HG03521 (cell line): ENCODE data around the gene PRRC2B.
"Not testable (repeated sequence)": the region's sequence is repeated elsewhere in the genome, so short reads cannot be mapped to it uniquely, and the experiment has no call there.

ENCODE experiments used
- ATAC-seq: cut with Tn5 transposase; IDR thresholded peaks from one replicate; pipeline ENCODE4 v1.9.1; 2021; ENCODE audit warnings: mild to moderate bottlenecking, moderate library complexity; ENCODE audit not compliant: unreplicated experiment

PRRC2B gene

DNA sequence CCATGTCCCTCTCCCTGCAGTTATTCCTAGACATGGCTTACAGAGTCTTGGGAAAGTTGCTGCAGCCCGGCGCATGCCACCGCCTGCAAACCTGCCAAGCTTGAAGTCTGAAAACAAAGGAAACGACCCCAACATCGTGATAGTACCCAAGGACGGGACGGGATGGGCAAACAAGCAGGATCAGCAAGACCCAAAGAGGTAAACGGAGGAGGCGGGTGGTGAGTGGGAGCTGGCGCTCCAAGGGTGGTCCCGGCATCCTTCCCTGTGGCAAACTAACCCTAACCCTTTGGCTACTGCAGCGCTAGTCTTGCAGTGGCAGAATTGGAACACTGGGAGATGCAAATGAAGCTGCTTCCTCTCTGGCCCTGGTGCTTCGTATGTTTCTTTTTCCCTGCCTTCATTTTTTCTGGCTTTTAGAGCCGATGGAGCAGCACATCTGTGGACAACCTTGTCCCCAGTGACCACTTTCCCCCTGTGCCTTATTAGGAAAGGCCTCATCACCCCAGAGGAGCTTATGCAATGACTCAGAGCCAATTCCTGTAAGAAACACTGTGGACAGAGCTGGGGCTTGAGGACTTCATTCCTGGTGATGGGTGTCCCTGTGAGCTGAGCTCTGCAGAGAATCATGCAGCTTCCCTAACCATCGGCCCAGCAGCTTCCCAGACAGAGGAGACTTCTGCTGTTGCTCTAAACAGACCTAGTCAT, 38.9 kb downstream of the PRRC2B start:
- ATAC-seq: no peak

DNA sequence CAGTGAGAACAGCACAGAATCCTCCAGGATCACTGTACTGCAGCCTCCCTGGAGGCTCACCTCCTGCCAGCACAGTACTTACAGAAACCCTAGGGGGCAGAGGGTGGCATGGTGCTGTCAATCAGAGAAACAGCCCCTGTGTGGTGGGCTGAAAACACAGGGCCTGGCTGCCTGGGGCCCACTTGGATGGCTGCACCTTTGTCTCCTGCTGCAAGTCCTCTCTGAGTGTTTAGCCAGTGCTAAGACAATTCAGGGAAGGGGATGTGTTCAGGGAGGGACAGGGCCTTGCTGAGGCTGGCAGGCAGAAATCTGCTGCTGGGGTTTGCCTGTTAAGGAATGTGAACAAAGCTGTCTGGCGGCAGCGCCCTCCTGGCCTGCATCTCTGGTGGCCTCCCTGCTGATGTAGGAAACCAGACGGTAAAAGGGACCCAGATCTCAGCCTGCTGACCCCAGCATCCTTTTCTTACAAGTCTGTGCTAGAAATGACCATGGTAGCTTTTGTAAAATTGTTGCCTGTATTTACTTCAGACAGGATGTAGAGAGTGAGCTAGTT, 39.5 kb downstream of the PRRC2B start:
- ATAC-seq: no peak

DNA sequence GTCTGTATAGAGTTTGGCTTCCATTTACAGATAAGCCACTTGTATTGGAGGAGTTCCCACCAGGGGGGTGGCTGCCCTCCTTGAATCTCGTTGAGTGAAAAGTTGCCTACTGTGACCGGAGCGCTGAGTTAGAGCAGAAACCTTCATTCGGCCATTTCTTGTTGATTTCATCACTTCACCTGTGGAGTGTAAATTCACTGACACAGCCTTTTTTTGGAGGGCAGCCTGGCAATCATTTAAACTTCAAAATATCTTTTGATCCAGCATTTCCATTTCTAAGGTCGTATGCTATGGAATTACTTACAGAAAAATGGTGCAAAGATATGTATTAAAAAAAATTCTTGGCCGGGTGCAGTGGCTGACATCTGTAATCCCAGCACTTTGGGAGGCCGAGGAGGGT, 40.8 kb downstream of the PRRC2B start:
- ATAC-seq: no peak

GRCh38 chr9:131436376-131436775, 42.5 kb downstream of the PRRC2B start:
- ATAC-seq: no peak

DNA sequence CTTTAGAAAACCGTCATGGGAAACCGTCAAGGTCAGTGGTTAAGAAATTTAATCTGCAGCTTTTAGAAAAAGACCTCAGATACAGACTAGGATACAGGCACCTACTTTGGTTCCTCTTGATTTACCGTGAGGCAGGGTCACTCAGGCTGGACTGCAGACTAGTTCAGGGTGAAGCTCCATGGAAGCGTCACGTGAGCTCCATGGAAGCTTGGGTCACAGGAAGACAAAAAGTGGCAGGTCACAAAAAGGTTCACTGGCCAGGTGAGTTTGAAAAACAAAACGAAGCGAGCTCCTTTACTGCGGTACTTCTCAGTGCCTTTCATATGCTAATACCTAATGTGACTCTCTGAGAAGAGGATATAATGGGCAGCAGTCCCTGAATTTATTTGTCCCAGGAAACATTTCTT, 43.0 kb downstream of the PRRC2B start:
- ATAC-seq: no peak

GRCh38 chr9:131438190-131438589, 44.3 kb downstream of the PRRC2B start:
- ATAC-seq: no peak

GRCh38 chr9:131439224-131439623, 45.3 kb downstream of the PRRC2B start:
- ATAC-seq: no peak

DNA sequence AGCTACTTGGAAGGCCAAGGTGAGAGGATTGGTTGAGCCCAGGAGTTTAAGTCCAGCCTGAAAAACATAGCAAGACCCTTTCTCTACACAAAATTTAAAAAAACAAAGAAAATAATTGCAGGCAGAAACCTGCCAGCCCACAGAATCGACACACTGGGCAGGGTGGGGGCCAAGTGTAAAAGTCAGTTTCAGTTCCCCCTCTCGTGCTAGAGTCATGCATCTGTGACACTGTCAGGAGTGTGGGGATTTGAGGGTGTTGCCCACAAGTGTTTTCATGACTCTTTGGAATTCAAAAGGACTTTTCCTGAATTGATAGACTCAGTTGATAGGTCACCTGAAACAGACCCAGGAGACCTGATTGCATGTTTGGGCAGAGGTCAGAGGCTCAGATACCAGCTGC, 47.6 kb downstream of the PRRC2B start:
- no peak for ATAC-seq

DNA sequence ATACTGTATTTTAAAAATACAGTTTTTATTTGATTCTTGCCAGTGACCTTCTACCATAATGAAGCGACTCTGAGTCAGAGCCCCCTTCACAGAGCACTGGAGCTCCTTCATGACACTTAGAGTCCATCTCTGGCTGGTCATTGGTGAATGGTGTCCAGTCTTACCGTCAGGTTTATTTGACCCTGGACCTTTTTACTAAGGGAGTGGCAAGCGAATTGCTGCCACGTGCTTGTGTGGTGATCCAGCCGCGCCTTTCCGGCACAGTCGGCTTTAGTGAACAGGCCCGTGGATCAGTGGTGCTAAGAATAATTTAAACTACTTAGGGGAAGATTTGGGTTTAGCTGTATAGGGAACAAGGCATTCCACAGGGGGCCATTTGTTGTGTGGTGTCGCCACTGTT, 48.5 kb downstream of the PRRC2B start:
- ATAC-seq: no peak

GRCh38 chr9:131443648-131444047, 49.8 kb downstream of the PRRC2B start:
- no peak for ATAC-seq

DNA sequence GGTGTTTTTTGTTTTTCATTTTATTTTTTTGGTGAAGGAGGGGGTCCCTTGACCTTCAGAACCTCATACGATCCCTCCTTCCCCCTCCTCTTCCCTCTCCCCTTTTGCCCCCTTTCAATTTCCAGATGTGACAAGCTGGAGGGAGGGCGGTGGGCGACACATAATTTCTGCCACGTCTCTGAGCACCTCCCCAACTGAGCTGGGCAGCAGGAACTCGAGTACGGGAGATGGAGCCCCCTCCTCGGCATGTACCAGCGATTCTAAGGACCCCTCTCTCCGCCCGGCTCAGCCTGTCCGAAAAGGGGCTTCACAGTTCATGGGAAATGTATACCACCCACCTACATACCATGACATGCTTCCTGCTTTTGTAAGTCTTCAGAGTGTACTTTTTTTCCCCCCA, 52.4 kb downstream of the PRRC2B start:
- no peak for ATAC-seq

DNA sequence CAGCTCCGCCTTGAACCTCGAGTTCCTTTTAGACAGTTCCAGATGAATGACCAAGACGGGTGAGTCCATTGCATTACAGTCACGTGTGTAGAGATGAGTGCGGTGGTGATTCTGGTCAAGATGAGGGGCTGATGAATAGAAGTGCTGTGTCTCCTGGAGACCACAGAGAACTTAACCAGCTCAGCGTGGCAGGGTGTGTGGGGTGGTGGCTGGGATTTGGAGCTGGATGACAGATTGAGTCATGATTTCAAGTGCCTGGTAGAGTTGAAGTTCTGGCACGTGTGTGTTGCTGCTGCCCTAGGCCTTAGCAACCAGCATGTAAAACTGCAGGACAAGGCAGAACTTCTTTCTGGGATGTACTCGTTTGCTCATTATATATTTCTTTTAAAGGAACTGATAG, 53.3 kb downstream of the PRRC2B start:
- no peak for ATAC-seq

DNA sequence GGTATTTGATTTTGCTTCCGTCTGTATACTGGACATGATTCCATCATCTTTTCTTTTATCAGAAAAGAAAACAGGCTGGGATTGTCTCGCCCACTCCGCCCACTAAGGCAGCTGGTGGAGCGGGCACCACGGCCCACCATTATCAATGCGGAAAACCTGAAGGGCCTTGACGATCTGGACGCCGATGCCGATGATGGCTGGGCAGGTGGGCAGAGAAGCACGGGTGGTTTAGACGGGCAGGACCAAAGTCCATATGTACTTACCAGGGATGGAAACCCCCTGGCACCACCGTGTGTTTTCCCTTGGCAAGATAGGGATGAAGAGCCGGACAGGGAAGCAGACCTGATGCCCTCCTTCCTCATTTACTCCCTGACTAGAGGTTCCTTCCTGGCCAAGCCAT, 53.7 kb downstream of the PRRC2B start:
- ATAC-seq: no peak

GRCh38 chr9:131448818-131449217, 54.9 kb downstream of the PRRC2B start:
- no peak for ATAC-seq

DNA sequence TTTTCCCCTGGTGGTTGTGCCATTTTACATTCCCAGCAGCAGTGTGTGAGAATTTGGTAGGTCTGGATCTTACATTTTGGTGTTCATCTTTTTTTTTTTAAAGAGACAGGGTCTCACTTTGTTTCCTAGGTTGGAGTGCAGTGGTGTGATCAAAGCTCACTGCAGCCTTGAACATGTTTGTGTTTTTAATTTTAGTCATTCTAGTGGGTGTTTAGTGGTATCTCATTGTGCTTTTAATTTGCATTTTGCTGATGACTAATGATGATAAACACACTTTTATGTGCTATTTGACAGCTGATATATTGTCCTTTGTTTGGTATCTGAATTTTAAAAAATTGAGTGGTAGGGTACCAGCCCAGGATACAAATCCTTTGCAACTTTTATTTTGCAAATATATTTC, 55.4 kb downstream of the PRRC2B start:
- no peak for ATAC-seq

DNA sequence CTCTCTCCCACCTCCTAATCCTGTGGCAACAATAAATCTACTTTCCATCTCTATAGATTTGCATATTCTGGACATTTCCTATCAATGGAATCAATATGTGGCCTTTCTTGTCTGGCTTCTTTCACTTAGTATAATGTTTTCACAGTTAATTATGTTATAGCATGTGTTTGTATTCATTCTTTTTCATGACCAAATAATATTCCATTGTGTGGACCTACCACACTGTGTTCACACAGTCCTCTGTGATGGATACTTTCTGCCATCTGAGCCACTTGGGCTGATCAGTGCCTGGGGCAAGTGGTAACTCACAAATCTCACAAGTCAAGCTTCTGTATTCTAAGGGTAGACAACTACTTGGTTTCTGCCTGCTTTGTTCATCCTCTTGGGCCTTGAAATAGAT, 60.1 kb downstream of the PRRC2B start:
- no peak for ATAC-seq

GRCh38 chr9:131455655-131456054, 61.8 kb downstream of the PRRC2B start:
- not testable (repeated sequence) for ATAC-seq

- ATAC-seq: no peak
Measured at GRCh38 chr9:131457746-131458145, 63.9 kb downstream of the PRRC2B start.

DNA sequence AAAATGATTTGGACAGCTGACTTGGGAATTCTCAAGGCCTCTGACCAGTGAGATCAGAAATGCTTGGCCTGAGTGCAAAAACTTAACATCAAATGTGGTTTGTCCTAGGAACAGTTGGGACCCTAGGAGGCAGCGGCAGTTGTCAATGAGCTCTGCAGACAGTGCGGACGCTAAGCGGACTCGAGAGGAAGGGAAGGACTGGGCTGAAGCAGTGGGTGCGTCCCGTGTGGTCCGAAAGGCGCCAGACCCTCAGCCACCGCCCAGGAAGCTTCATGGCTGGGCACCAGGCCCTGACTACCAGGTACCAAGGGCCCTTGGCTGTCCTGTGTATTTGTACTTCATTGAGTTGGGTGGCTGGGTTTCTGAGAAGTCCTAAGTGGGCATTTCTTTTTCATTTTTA, 65.2 kb downstream of the PRRC2B start:
- no peak for ATAC-seq

DNA sequence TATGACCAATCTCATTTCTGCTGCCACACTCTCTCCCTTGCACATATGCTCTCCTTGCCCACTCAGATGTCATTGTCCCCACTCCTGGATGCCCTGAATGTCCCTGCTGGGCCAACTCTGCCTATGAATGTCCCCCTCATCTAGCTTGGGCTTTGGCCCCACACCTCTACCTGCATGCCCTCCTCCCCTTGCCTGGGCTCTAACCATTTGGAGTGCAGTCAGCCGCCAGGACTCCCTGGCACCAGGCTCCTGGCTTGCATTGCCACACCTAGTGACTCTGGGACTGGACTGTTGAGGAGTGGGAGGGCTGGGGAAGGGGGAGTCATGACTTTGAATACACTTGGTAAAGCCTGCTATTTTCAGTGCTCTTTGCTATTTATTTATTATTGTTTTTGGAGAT, 67.3 kb downstream of the PRRC2B start:
- no peak for ATAC-seq

GRCh38 chr9:131464354-131465000, 70.6 kb downstream of the PRRC2B start:
- no peak for ATAC-seq

DNA sequence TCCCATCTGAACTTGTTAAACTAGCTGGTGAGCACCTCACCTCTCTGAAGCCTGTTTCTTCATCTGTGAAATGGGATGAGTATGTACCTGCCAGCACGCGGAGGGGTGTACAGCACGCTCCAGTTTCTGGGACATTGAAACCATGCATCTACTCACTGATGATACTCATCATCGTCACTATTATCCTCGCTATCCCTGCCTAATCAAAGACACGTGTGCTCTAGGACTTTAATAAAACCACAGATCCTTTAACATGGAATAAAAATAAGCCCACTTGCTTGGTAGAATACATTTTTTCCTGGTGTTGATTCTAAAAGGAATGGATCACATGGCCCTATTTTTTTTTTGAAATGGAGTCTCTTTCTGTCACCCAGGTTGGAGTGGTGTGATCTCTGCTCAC, 71.5 kb downstream of the PRRC2B start:
- no peak for ATAC-seq
